IPS-11a (cell line): Measurements from ENCODE around the gene OSGIN1.

ENCODE experiments used
- H3K4me3 ChIP-seq: one replicate; pipeline ENCODE4 v1.5.1; 2013; ENCODE audit warnings: low read depth, low read length, control low read depth

Gene OSGIN1

GRCh38 chr16:83925957-83926725 lies 26.9 kb upstream of the OSGIN1 start:
- no peak overlapping the region for H3K4me3 ChIP-seq

- peak overlapping the region; percentile 27 for H3K4me3 ChIP-seq
Measured at GRCh38 chr16:83926726-83927397, 26.2 kb upstream of the OSGIN1 start.

GRCh38 chr16:83928341-83929055 lies 24.5 kb upstream of the OSGIN1 start:
- no peak overlapping the region for H3K4me3 ChIP-seq

- no peak overlapping the region for H3K4me3 ChIP-seq
Measured at GRCh38 chr16:83929811-83930555, 23.1 kb upstream of the OSGIN1 start.

GRCh38 chr16:83930730-83931500 lies 22.1 kb upstream of the OSGIN1 start:
- H3K4me3 ChIP-seq, result no peak overlapping the region

- no peak overlapping the region for H3K4me3 ChIP-seq
Measured at GRCh38 chr16:83931556-83931955, 21.5 kb upstream of the OSGIN1 start.

GRCh38 chr16:83932304-83932703 lies 20.7 kb upstream of the OSGIN1 start:
- no peak overlapping the region for H3K4me3 ChIP-seq

- H3K4me3 ChIP-seq, result no peak overlapping the region
Measured at GRCh38 chr16:83932955-83933673, 19.9 kb upstream of the OSGIN1 start.

GRCh38 chr16:83933885-83934683 lies 19.0 kb upstream of the OSGIN1 start:
- no peak overlapping the region for H3K4me3 ChIP-seq

- no peak overlapping the region for H3K4me3 ChIP-seq
Measured at GRCh38 chr16:83934684-83934977, 18.4 kb upstream of the OSGIN1 start.

GRCh38 chr16:83935005-83935857 lies 17.8 kb upstream of the OSGIN1 start:
- H3K4me3 ChIP-seq, result no peak overlapping the region

- H3K4me3 ChIP-seq, result no peak overlapping the region
Measured at GRCh38 chr16:83935858-83936255, 17.2 kb upstream of the OSGIN1 start.

GRCh38 chr16:83936581-83937165 lies 16.4 kb upstream of the OSGIN1 start:
- no peak overlapping the region for H3K4me3 ChIP-seq

GRCh38 chr16:83937267-83937666 lies 15.8 kb upstream of the OSGIN1 start:
- H3K4me3 ChIP-seq, result no peak overlapping the region

GRCh38 chr16:83937922-83938885 lies 14.8 kb upstream of the OSGIN1 start:
- H3K4me3 ChIP-seq, result no peak overlapping the region

GRCh38 chr16:83939266-83939855 lies 13.7 kb upstream of the OSGIN1 start:
- H3K4me3 ChIP-seq, result no peak overlapping the region
